ENCODE results near the gene SHROOM1. TPM values are rescaled to one million over a fixed set of nuclear protein-coding genes. Genes with fewer than 3 reads are reported as not detected.
"Not testable (repeated sequence)": the region's sequence is repeated elsewhere in the genome, so short reads cannot be mapped to it uniquely, and the experiment has no call there.

SHROOM1 gene
- total RNA-seq, 2 donors from 2014 or later = 0.54 to 3.4 TPM

DNA sequence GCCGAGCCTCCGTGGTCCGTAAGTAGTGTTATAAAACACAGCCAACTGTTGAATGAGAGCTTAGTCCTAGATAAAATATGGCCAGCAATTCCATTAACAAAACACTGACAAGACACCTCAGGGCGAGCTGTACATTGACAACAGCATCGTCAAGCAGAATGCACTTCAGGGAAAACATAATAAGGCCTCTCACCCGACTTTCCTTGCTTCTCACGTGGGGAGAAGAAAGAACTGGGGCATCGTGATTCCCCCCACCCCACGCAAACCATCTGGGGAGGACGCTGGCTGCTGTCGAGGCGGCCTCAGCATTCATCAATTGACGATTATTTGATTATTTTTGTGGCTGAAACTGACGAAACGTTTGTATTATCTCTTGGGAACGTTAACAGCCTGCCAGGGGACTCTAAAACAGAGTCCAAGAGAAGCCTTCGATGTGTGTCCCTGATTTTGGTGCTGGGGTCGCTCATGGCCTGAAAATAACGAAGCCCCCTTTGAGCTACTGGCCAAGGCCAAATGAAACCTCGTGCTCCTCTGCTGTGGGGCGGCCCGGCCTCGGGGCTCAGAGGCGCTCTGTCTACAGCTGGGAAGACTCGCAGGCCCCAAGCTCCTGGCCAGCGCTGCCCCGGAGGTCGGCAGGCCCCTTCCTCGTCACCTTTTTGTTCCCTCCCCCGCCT is 35.4 kb upstream of the SHROOM1 start:
- Mint-ChIP-seq H3K4me1 (peaks cover 11% of the 10 kb centered on the region), H3K4me3 (peak overlapping the region; percentile 100), H3K27ac (peak overlapping the region; percentile 100), H3K36me3 (ENCODE audit: low read depth) (peaks cover 43% of the 10 kb centered on the region), H3K9me3 (no peaks in the 10 kb centered on the region), H3K27me3 (no peaks in the 10 kb centered on the region)
- ATAC-seq (replicated peaks) = peak; percentile 40

DNA sequence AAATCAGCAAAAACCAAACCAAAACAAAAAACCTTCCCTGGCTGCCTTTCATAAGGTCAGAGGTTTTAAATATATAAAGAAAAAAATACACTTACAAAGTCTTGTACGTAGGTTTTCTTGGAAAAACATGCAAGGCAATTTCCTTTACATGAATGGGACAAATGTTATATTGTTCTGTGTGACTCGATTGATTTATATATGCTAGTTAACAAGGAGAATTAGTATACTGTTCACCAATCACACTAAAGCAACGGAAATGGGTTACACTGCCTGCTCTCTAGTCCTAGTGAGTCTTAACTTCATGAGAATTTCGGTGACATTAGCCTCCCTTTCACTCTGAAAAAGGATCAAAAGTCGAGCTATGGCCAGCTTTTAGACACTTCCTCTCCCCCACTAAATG is 30.3 kb upstream of the SHROOM1 start:
- H3K9me3 Mint-ChIP-seq = no peaks in the 10 kb centered on the region

DNA sequence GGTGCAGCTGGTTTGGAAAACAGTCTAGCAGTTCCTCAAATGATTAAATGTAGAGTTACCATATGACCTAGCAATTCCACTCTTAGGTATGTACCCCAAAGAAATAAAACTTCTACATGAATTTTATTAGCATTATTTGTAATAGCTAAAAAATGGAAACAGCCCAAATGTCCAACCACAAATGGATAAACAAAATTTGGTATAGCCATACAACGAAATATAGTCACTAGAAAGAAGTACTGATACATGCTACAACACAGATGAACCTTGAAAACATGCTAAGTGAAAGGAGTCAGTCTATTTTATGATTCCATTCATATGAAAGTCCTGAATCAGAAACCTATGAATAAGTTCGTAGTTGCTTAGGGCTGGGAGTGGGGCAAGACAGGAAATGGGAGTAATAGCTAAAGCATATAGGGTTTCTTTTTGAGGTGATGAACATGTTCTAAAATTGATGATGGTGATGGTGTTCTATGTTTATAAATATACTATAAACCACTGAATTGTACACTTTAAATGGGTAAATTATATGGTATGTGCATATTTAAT is 29.5 kb upstream of the SHROOM1 start:
- H3K27me3 Mint-ChIP-seq = peaks cover 4% of the 10 kb centered on the region
- no peaks in the 10 kb centered on the region for H3K9me3 Mint-ChIP-seq
- H3K4me3 Mint-ChIP-seq = no peak overlapping the region
- H3K27ac Mint-ChIP-seq = no peak overlapping the region
- no peaks in the 10 kb centered on the region for H3K36me3 Mint-ChIP-seq (ENCODE audit: low read depth)
- no peaks in the 10 kb centered on the region for H3K4me1 Mint-ChIP-seq
- peak; percentile 63 for ATAC-seq (replicated peaks)

More for the DNA sequence above, 30.3 kb upstream of the SHROOM1 start:
- Mint-ChIP-seq H3K27ac (no peak overlapping the region), H3K36me3 (ENCODE audit: low read depth) (no peaks in the 10 kb centered on the region), H3K4me1 (no peaks in the 10 kb centered on the region), H3K27me3 (peaks cover 4% of the 10 kb centered on the region), H3K4me3 (no peak overlapping the region)
- ATAC-seq (replicated peaks) = no peak

DNA sequence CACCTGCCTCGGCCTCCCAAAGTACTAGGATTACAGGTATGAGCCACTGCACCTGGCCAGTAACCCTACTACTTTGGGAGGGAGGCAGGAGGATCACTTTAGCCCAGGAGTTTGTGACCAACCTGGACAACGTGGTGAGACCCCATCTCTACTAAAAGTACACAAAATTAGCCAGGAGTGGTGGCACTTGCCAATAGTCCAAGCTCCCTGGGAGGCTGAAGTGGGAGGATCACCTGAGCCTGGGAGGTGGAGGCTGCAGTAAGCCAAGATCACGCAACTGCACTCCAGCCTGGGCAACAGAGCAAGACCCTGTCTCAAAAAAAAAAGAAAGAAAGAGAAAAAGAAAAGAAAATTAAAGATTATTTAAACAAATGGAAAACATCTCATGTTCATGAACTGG is 25.6 kb upstream of the SHROOM1 start:
- Mint-ChIP-seq H3K4me1 (no peaks in the 10 kb centered on the region), H3K36me3 (ENCODE audit: low read depth) (no peaks in the 10 kb centered on the region), H3K27me3 (peaks cover 4% of the 10 kb centered on the region), H3K27ac (no peak overlapping the region), H3K4me3 (no peak overlapping the region), H3K9me3 (no peaks in the 10 kb centered on the region)
- ATAC-seq (replicated peaks) = no peak

DNA sequence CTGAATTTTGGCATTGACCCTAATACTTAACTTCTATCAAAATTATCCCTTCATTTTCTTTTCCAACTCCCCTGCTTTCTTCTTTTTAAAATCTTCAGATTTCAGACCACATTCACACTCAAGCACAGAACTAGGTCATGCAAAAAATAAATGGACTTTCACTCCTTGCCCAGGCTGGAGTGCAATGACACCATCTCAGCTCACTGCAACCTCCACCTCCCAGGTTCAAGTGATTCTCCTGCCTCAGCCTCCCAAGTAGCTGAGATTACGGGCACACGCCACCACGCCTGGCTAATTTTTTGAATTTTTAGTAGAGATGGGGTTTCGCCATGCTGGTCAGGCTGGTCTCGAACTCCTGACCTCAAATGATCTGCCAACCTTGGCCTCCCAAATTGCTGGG is 24.5 kb upstream of the SHROOM1 start:
- not testable (repeated sequence) for H3K36me3 Mint-ChIP-seq (ENCODE audit: low read depth); ATAC-seq (replicated peaks); H3K27ac Mint-ChIP-seq; H3K4me1 Mint-ChIP-seq; H3K4me3 Mint-ChIP-seq; H3K9me3 Mint-ChIP-seq; H3K27me3 Mint-ChIP-seq

DNA sequence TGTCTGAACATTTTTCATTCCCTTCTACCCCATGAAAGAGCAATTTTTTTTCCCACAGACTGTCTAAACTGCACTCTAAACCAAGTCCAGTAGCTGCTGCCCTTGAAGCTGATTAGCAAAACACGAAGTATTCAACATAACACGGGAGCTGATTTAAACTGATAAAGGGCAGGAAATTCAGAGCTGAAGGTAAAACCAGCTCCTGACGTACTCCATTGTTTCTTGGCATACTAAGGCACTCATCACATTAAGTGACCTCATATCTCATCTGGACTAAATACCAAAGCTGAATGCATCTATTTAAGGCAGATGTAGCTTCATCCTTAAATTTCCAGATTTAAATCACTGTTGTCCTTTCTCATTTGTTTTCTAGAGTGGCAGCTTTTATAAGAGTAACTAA is 23.9 kb upstream of the SHROOM1 start:
- Mint-ChIP-seq H3K4me1 (no peaks in the 10 kb centered on the region), H3K36me3 (ENCODE audit: low read depth) (no peaks in the 10 kb centered on the region), H3K4me3 (no peak overlapping the region), H3K27me3 (peaks cover 4% of the 10 kb centered on the region), H3K9me3 (no peaks in the 10 kb centered on the region), H3K27ac (no peak overlapping the region)
- no peak for ATAC-seq (replicated peaks)

GRCh38 chr5:132853790-132854189 is 23.3 kb upstream of the SHROOM1 start:
- Mint-ChIP-seq H3K27ac (no peak overlapping the region), H3K4me3 (no peak overlapping the region), H3K27me3 (peaks cover 4% of the 10 kb centered on the region), H3K4me1 (no peaks in the 10 kb centered on the region), H3K36me3 (ENCODE audit: low read depth) (no peaks in the 10 kb centered on the region), H3K9me3 (no peaks in the 10 kb centered on the region)
- no peak for ATAC-seq (replicated peaks)

- Mint-ChIP-seq H3K9me3 (no peaks in the 10 kb centered on the region), H3K36me3 (ENCODE audit: low read depth) (no peaks in the 10 kb centered on the region), H3K27me3 (peaks cover 4% of the 10 kb centered on the region), H3K4me3 (no peak overlapping the region), H3K27ac (no peak overlapping the region), H3K4me1 (no peaks in the 10 kb centered on the region)
- no peak for ATAC-seq (replicated peaks)
Measured at GRCh38 chr5:132853323-132853722, 22.9 kb upstream of the SHROOM1 start.

GRCh38 chr5:132850066-132850465 is 19.6 kb upstream of the SHROOM1 start:
- no peaks in the 10 kb centered on the region for H3K4me1 Mint-ChIP-seq
- H3K27ac Mint-ChIP-seq = no peak overlapping the region
- no peaks in the 10 kb centered on the region for H3K9me3 Mint-ChIP-seq
- H3K4me3 Mint-ChIP-seq = no peak overlapping the region
- no peaks in the 10 kb centered on the region for H3K36me3 Mint-ChIP-seq (ENCODE audit: low read depth)
- ATAC-seq (replicated peaks) = no peak
- H3K27me3 Mint-ChIP-seq = no peaks in the 10 kb centered on the region

DNA sequence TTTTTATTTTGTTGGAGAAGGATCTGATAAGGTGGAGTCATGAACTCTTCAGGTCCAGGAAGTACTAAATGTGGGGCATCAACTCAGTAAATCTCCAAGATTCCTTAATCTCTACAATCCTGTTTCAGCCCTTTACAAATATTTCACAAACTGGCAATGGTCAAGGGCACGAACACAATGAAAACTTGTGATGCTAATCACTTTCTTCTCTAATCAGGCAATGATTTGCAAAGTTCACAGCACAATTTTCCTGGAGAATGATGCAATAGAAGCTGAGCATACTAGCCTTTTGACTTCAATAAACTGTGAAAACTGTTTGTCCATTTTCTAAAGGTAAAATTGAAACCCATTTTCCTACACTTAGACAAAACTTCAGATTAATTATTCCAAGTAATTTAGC is 18.9 kb upstream of the SHROOM1 start:
- ATAC-seq (replicated peaks) = no peak
- Mint-ChIP-seq H3K9me3 (no peaks in the 10 kb centered on the region), H3K4me1 (no peaks in the 10 kb centered on the region), H3K27ac (no peak overlapping the region), H3K4me3 (no peak overlapping the region), H3K36me3 (ENCODE audit: low read depth) (no peaks in the 10 kb centered on the region), H3K27me3 (no peaks in the 10 kb centered on the region)

DNA sequence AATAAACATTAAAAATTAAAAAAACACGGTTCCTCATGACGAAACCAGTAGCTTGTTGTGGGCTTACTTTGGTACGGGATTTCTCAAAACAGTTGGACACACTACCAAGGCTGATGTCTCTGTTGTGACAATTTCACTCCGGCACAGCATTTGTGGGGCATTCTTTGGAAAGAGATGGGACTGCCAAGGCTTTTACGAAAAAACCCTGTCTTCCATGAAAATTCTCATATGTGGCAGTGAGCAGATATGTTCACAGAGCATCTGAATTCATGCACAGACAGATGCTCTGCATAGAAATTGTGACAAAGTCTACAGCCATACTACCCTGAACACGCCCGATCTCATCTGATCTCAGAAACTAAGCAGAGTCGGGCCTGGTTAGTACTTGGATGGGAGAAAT is 17.8 kb upstream of the SHROOM1 start:
- Mint-ChIP-seq H3K4me1 (no peaks in the 10 kb centered on the region), H3K36me3 (ENCODE audit: low read depth) (no peaks in the 10 kb centered on the region), H3K9me3 (no peaks in the 10 kb centered on the region), H3K27me3 (no peaks in the 10 kb centered on the region), H3K4me3 (no peak overlapping the region), H3K27ac (no peak overlapping the region)
- ATAC-seq (replicated peaks) = no peak

DNA sequence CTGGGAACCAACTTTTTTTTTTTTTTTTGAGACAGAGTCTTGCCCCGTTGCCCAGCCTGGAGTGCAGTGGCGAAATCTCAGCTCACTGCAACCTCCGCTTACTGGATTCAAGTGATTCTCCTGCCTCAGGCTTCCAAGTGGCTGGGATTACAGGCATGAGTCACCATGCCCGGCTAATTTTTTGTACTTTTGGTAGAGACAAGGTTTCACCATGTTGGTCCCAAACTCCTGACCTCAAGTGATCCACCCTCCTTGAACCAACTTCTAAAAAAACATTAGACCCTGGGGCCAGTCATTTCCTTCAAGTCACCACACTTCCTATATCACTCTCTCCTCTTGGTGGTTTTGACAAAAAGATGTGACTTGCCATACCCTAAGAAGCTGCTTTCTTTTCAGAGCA is 10.9 kb upstream of the SHROOM1 start:
- Mint-ChIP-seq H3K4me3 (no peak overlapping the region), H3K36me3 (ENCODE audit: low read depth) (no peaks in the 10 kb centered on the region), H3K4me1 (no peaks in the 10 kb centered on the region), H3K27ac (no peak overlapping the region), H3K27me3 (no peaks in the 10 kb centered on the region), H3K9me3 (no peaks in the 10 kb centered on the region)
- peak; percentile 42 for ATAC-seq (replicated peaks)

DNA sequence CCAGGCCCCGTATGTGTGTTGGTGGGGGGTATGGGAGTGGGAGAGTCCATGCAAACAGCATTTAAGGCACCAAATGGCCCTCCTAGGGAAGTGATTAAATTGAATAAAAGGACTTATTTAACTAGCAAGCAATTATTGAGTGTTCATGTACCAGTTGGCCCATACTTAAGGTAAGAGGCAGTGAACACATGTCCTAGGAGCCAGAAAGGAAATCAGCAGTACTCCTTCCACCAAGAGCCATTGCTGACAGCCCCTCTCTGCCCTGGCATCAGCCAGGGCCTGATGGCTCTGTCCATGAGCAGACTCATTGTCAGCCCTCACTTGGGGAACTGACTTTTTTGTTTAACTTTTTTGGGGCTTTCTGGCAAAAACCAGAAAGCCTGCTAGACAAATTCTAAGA is 10.4 kb upstream of the SHROOM1 start:
- Mint-ChIP-seq H3K27ac (no peak overlapping the region), H3K4me1 (no peaks in the 10 kb centered on the region), H3K36me3 (ENCODE audit: low read depth) (no peaks in the 10 kb centered on the region), H3K27me3 (no peaks in the 10 kb centered on the region), H3K4me3 (no peak overlapping the region), H3K9me3 (no peaks in the 10 kb centered on the region)
- ATAC-seq (replicated peaks) = no peak

DNA sequence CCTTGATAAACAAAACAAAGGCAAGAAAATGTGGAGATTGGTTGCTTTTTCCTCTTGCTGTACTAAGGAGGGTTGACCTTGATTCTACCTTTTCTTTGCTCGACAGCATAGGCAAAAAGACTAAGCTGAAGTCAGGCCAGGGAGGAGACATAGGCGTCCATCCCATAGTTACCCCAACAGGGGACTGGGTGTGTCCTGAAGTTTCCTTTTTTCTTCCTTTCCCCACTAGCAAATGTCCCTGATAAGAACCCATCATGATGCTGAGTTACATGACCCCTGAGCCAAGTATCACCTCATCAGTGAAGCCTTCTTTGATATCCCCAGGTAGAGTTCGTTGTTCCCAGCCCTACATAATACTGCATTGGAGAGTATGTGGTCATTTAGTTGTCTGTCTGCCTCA is 9.9 kb upstream of the SHROOM1 start:
- no peak overlapping the region for H3K27ac Mint-ChIP-seq
- no peaks in the 10 kb centered on the region for H3K9me3 Mint-ChIP-seq
- H3K27me3 Mint-ChIP-seq = no peaks in the 10 kb centered on the region
- H3K4me3 Mint-ChIP-seq = no peak overlapping the region
- H3K36me3 Mint-ChIP-seq (ENCODE audit: low read depth) = no peaks in the 10 kb centered on the region
- no peaks in the 10 kb centered on the region for H3K4me1 Mint-ChIP-seq
- no peak for ATAC-seq (replicated peaks)

- no peaks in the 10 kb centered on the region for H3K36me3 Mint-ChIP-seq (ENCODE audit: low read depth)
- ATAC-seq (replicated peaks) = no peak
Measured at GRCh38 chr5:132839426-132840301, 9.2 kb upstream of the SHROOM1 start.

More at GRCh38 chr5:132839426-132840301, 9.2 kb upstream of the SHROOM1 start:
- H3K27ac Mint-ChIP-seq = no peak overlapping the region
- no peaks in the 10 kb centered on the region for H3K27me3 Mint-ChIP-seq
- H3K4me3 Mint-ChIP-seq = no peak overlapping the region
- no peaks in the 10 kb centered on the region for H3K9me3 Mint-ChIP-seq
- H3K4me1 Mint-ChIP-seq = no peaks in the 10 kb centered on the region

Data from activated T-helper 17 cell treated with anti-CD3 and anti-CD28 coated beads, Interleukin-2, amount 50 U/mL, for 72 hours (primary cell).